DMS 273 (cell line): ENCODE measurements around the gene RASA4.
"Not testable (repeated sequence)": the region's sequence is repeated elsewhere in the genome, so short reads cannot be mapped to it uniquely, and the experiment has no call there.

Experiments
- DNase-seq: peaks from one replicate; lab custom pipeline; 2025; ENCODE audit not compliant: unreplicated experiment; lab: John Stamatoyannopoulos, UW

Gene RASA4

GRCh38 chr7:102545288-102545687 lies 71.3 kb downstream of the RASA4 start:
- not testable (repeated sequence) for DNase-seq

- not testable (repeated sequence) for DNase-seq
Observed at GRCh38 chr7:102544372-102544771, 72.2 kb downstream of the RASA4 start.

- not testable (repeated sequence) for DNase-seq
Observed at GRCh38 chr7:102543596-102543995, 73.0 kb downstream of the RASA4 start, which contains the start of gene UPK3BL2. Gene UPK3BL2 (minus strand): TSS chr7:102543696. CDS start chr7:102543636, 60 bp downstream.

DNA sequence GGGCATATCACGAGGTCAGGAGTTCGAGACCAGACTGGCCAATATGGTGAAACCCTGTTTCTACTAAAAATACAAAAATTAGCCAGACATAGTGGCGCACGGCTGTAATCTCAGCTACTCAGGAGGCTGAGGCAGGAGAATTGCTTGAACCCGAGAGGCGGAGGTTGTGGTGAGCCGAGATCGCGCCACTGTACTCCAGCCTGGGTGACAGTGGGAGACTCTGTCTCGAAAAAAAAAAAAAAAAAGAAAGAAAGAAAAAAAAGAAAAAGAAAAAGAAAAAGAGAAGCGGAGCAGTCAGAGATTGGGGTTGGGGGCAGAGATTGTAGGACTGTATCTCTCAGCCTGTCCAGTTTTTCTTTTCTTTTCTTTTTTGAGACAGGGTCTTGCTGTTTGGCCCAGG lies 73.8 kb downstream of the RASA4 start:
- DNase-seq = not testable (repeated sequence)

DNA sequence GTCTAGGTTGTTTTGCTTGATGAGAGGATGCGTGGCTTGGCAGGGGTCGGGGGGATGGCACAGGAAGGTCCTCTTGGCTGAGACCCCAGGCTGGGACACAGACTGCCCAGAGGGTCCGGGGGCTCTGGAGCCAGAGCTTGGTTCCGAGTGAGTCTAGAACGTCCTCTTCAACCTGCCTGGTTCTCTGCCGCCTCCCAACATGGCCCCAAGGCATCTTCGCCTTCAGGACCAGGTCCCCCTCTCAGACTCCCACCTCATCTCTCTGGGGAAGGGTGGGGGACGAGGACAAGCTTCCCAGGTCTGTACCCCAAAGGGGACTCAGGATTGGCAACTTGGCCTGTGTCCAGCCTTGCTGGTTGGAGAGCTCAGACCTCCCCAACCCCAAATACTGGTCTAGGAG lies 74.5 kb downstream of the RASA4 start:
- DNase-seq = not testable (repeated sequence)

- DNase-seq = not testable (repeated sequence)
Observed at GRCh38 chr7:102540604-102541003, 76.0 kb downstream of the RASA4 start.

- DNase-seq = not testable (repeated sequence)
Observed at GRCh38 chr7:102535062-102535615, 81.4 kb downstream of the RASA4 start.

- DNase-seq = not testable (repeated sequence)
Observed at GRCh38 chr7:102532127-102532526, 84.4 kb downstream of the RASA4 start.

DNA sequence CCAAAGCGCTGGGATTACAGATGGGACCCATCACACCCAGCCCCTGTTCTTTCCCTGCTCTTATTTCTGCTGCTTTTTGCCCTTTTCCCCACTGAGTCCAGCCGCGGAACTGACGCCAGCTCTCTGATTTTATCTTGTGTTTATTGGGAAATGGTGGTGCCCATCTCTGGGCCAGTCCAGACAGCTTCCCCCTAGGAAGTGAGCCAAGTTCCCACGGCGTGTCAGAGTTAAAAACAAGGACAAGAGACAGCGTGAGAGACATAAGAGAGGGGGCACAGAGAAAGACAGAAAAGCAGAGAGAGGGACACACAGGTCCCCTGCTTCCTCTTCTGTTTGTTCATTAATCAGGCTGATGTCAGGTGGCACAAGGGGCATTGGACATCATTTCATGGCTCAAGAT lies 85.0 kb downstream of the RASA4 start:
- not testable (repeated sequence) for DNase-seq

DNA sequence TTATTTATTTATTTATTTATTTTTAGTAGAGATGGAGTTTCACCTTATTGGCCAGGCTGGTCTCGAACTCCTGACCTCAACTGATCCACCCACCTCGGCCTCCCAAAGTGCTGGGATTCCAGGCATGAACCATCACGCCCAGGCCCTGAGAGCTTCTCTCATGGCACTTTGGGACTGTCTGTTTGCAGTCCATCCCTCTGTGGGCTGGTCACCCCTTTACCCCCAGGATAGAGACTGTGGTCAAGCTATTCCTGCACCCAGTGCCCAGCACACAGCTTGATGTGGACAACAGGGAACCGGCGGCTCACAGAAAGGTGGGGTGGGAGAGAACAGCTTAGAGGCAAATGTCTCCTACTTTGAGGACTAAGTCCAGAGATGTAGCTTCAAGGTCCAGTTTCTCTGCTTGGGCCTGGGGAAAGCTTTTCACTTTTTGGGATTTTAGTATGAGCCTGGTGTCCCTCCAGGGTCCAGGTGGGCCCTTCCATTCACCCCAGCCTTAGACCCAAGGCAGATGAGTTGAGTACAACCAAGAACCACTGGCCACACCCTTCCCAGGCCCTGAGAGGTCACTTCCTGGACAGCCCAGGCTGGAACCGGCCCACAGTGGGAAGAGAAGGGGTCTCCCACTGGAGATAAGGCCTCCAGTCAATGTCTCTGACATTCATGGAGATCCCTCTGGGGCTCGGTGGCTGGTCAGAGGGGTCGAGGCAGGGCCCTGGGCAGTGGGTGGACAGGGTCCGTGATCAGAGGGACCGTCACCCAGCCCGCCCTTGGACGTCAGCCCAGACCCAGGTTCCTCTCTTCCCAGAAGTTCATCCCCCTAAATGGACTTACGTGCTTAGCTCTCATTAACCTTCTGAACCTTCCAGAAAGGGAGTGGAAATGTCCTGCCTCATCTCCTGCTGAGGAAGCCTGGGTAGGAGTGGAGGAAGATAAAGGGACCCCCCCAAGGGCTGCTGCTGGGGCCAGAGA lies 88.4 kb downstream of the RASA4 start:
- DNase-seq = not testable (repeated sequence)

GRCh38 chr7:102527182-102527581 lies 89.4 kb downstream of the RASA4 start:
- not testable (repeated sequence) for DNase-seq

- DNase-seq = not testable (repeated sequence)
Observed at GRCh38 chr7:102524803-102525202, 91.8 kb downstream of the RASA4 start.
